Parathyroid adenoma (tissue), 2 donors: Measurements from ENCODE around the gene IL21R.

Experiments
- H2AFZ ChIP-seq: fragments of 300-600 bp; sonication (generic); one replicate; pipeline ENCODE4 v1.7.0; 2017; ENCODE audit warnings: antibody characterized with exemption, mild to moderate bottlenecking
- H3K27ac ChIP-seq: fragments of 300-600 bp; sonication (generic); one replicate; pipeline ENCODE4 v1.7.0; 2017
- H3K27me3 ChIP-seq: fragments of 300-600 bp; sonication (generic); one replicate; pipeline ENCODE4 v1.7.0; 2017; ENCODE audit warnings: low read length; ENCODE audit not compliant: control insufficient read depth, insufficient read depth
- H3K36me3 ChIP-seq: fragments of 300-600 bp; sonication (generic); one replicate; pipeline ENCODE4 v1.7.0; 2017; ENCODE audit warnings: low read length; ENCODE audit not compliant: control insufficient read depth, insufficient read depth
- H3K4me1 ChIP-seq: fragments of 300-600 bp; sonication (generic); one replicate; pipeline ENCODE4 v1.7.0; 2017; ENCODE audit warnings: control low read depth
- H3K4me2 ChIP-seq: fragments of 300-600 bp; sonication (generic); one replicate; pipeline ENCODE4 v1.7.0; 2017; ENCODE audit warnings: low read length
- H3K4me3 ChIP-seq: fragments of 300-600 bp; sonication (generic); one replicate; pipeline ENCODE4 v1.7.0; 2017; ENCODE audit warnings: low read depth, low read length
- H3K79me2 ChIP-seq: fragments of 300-600 bp; sonication (generic); one replicate; pipeline ENCODE4 v1.7.0; 2017; ENCODE audit warnings: control low read depth
- H3K9ac ChIP-seq: fragments of 300-600 bp; sonication (generic); one replicate; pipeline ENCODE4 v1.7.0; 2017; ENCODE audit warnings: mild to moderate bottlenecking
- H3K9me3 ChIP-seq: fragments of 300-600 bp; sonication (generic); one replicate; pipeline ENCODE4 v1.7.0; 2017; ENCODE audit warnings: low read length; ENCODE audit not compliant: control insufficient read depth
- TF ChIP-seq, protein P1 (sequence below): fragments of 300-600 bp; sonication (generic); IDR thresholded peaks from one replicate; pipeline ENCODE4 v1.7.0; 2017; ENCODE audit warnings: antibody characterized with exemption, mild to moderate bottlenecking
- donor health status: primary hyperparathyroidism.

IL21R gene

DNA sequence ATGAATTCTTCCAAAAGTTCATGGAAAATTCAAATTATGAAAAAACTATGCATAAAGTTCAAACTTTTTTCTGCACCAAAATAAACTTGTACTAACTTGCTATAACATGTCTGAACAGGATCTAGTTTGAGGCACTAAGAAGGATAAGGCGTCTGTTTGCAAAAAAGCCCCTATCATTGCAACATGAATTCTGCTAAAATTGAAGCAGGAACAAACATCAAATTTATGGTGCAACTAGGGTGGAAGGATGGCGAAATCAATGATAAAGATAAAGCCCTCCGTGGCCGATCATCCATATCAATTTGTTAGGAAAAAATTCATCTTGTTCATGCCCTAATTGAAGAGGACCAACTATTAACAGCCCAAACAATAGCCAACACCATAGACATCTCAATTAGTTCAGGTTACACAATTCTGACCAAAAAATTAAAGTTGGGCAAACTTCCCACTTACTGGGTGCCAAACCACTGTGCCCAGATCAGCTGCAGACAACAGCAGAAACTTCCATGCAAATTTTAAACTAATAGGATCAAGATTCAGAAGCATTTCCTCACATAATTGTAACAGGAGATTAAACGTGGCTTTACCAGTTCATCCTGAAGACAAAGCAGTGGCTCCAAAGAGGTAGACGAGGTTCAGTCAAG lies 12.9 kb downstream of the IL21R start:
- no peaks in the 10 kb centered on the region for H3K36me3 ChIP-seq
- H3K4me1 ChIP-seq: no peaks in the 10 kb centered on the region
- TF ChIP-seq, protein P1, sequence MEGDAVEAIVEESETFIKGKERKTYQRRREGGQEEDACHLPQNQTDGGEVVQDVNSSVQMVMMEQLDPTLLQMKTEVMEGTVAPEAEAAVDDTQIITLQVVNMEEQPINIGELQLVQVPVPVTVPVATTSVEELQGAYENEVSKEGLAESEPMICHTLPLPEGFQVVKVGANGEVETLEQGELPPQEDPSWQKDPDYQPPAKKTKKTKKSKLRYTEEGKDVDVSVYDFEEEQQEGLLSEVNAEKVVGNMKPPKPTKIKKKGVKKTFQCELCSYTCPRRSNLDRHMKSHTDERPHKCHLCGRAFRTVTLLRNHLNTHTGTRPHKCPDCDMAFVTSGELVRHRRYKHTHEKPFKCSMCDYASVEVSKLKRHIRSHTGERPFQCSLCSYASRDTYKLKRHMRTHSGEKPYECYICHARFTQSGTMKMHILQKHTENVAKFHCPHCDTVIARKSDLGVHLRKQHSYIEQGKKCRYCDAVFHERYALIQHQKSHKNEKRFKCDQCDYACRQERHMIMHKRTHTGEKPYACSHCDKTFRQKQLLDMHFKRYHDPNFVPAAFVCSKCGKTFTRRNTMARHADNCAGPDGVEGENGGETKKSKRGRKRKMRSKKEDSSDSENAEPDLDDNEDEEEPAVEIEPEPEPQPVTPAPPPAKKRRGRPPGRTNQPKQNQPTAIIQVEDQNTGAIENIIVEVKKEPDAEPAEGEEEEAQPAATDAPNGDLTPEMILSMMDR: no peak
- H3K4me3 ChIP-seq: no peak overlapping the region
- H3K9ac ChIP-seq: no peak overlapping the region
- H3K27me3 ChIP-seq: no peaks in the 10 kb centered on the region
- H3K9me3 ChIP-seq: no peaks in the 10 kb centered on the region
- no peaks in the 10 kb centered on the region for H3K79me2 ChIP-seq
- H3K27ac ChIP-seq: no peak overlapping the region
- no peak overlapping the region for H2AFZ ChIP-seq
- no peak overlapping the region for H3K4me2 ChIP-seq

DNA sequence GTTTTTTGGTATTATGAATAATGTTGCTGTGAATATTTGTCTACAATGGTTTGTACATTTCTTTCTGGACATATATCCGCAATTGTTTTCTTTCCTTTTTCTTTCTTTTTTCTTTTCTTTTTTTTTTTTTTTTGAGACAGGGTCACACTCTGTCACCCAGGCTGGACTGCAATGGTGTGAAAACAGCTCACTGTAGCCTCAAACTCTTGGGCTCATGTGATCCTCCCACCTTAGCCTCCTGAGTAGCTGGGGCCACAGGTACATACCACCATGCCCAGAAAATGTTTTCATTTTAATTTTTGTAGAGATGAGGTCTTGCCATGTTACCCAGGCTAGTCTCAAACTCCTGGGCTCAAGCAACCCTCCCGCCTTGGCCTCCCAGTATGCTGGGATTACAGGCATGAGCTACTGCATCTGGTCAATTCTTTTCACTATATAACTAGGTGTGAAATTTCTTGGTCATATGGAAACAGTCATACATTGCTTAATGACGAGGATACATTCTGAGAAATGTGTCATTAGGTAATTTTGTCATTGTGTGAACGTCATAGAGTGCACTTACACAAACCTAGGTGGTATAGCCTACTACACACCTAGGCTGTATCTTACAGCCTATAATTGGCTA lies 15.2 kb downstream of the IL21R start:
- TF ChIP-seq, protein P1: no peak
- Histone ChIP-seq H3K4me2 (no peak overlapping the region), H3K4me3 (no peak overlapping the region), H3K9me3 (no peaks in the 10 kb centered on the region), H3K27me3 (no peaks in the 10 kb centered on the region), H3K79me2 (no peaks in the 10 kb centered on the region), H3K9ac (no peak overlapping the region), H3K27ac (no peak overlapping the region), H2AFZ (no peak overlapping the region), H3K4me1 (no peaks in the 10 kb centered on the region), H3K36me3 (no peaks in the 10 kb centered on the region)

DNA sequence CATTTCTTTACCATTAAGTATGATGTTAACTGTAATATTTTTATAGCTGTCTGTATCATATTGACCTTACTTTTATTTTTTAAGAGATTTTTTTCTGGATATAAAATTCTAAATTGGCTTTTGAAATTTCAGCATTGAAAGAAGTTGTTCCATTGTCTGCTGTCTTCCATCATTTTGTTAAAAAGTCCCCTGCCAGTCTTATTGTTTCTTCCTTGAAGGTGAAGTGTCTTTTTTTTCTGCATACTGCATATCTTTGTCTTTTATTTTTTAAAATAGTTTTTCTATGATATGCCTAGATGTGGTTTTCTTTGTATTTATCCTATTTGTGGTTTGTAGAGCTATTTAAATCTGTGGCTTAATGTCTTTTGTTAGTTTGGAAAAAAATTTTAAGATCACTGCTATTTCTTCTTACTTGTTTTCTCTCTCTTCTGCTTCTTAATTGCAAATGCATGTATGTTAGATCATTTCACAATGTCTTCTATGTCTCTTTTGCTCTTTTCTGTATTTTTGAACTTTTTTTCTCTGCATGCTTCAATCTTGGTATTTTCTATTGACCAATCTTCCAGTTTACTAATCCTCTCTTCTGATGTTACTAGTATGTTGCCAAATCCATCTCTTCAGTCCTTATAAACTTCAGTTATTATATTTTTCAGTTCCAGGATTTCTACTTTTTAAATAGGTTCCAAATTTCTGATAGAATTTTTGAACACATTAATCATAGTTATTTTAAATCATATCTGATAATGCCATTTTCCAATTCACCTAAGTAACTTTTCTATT lies 20.2 kb downstream of the IL21R start:
- Histone ChIP-seq H3K36me3 (no peaks in the 10 kb centered on the region), H3K4me3 (no peak overlapping the region), H3K4me2 (no peak overlapping the region), H2AFZ (no peak overlapping the region), H3K9me3 (no peaks in the 10 kb centered on the region), H3K27ac (no peak overlapping the region), H3K9ac (no peak overlapping the region), H3K4me1 (no peaks in the 10 kb centered on the region), H3K27me3 (no peaks in the 10 kb centered on the region), H3K79me2 (no peaks in the 10 kb centered on the region)
- TF ChIP-seq, protein P1: no peak

DNA sequence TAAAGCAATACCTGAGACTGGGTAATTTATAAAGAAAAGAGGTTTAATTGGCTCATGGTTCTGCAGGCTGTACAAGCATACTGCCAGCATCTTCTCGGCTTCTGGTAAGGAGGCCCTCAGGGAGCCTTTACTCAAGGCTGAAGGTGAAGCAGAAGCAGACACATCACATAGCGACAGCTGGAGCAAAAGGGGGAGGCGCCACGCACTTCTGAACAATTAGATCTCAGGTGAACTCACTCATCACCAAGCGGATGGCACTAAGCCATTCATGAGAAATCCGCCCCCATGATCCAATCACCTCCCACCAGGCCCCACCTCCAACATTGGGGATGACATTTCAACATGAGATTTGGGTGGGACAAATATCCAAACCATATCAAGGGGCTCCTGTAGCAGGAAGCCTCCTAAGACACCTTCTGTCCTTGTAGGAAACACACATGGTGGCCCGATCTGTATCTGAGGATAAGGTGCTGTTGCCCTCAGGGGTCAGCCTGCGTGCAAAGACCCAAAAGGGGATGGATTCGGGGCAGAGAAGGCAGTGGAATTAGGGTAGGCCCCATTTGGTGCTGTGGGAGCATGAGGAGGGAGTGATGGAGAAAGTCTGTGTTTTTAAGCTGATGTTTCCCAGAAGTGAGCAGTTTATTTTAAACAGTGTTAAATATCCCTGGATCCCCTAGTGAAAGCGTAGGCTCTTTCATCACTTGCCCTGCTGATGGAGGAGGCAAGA lies 23.0 kb downstream of the IL21R start:
- no peaks in the 10 kb centered on the region for H3K9me3 ChIP-seq
- no peak overlapping the region for H3K4me3 ChIP-seq
- no peak overlapping the region for H3K27ac ChIP-seq
- no peak overlapping the region for H3K9ac ChIP-seq
- H2AFZ ChIP-seq: no peak overlapping the region
- H3K4me1 ChIP-seq: no peaks in the 10 kb centered on the region
- no peaks in the 10 kb centered on the region for H3K27me3 ChIP-seq
- no peaks in the 10 kb centered on the region for H3K79me2 ChIP-seq
- H3K36me3 ChIP-seq: no peaks in the 10 kb centered on the region
- no peak overlapping the region for H3K4me2 ChIP-seq
- TF ChIP-seq, protein P1: no peak
